ENCODE data around the gene SLC1A1.

DNA sequence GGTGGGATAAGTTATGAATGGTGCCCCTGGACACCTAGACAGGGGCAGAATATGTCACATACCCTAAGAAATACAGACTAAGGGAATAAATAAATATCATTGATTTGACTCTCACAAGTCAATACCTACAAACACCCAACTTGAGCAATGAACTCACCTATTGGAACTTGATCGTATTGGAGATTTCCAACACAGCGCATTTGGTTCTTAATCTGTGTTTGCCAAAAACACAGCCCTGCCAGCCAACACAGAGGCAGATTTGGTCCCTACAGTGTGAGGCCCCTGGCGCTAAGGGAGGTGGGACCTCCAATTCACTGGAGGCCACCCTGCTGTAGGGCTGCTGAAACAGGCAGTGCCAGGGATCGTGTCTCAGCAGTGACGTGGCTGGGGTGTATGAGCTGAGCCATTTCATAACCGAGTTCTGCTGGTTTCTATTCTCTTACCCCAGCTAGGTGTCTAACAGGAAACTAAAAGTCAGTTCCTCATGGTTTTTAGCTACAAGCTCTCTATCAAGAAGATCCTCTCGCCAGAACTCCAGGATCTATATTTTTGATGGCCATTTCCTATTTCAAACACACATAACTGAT is 84.5 kb downstream of the SLC1A1 start:
- TF ChIP-seq CTCF (IDR thresholded peaks at IDR 0.05) (no peak), POLR2A (IDR thresholded peaks at IDR 0.05) (no peak), POLR2AphosphoS5 (IDR thresholded peaks at IDR 0.05) (no peak)

Data from breast epithelium (tissue), 3 donors.